ENCODE measurements around the gene HBA2.
"Not testable (repeated sequence)": the region's sequence is repeated elsewhere in the genome, so short reads cannot be mapped to it uniquely, and the experiment has no call there.

HBA2 gene

GRCh38 chr16:143047-143446 lies 29.6 kb upstream of the HBA2 start:
- Histone ChIP-seq H3K9ac (ENCODE audit: low read depth in 1 of 2, low read length in 2 of 2) (no peak overlapping the region), H3K27me3 (ENCODE audit: control insufficient read depth in 2 of 2, insufficient read depth in 2 of 2, low read length in 2 of 2) (no peaks in the 10 kb centered on the region), H3K36me3 (ENCODE audit: control insufficient read depth in 2 of 2, insufficient read depth in 2 of 2, low read length in 2 of 2) (no peaks in the 10 kb centered on the region), H3K4me3 (ENCODE audit: low read length in 2 of 2) (no peak overlapping the region), H3K4me1 (ENCODE audit: control insufficient read depth in 2 of 2, insufficient read depth in 2 of 2, low read length in 2 of 2) (no peaks in the 10 kb centered on the region), H3K27ac (ENCODE audit: low read depth in 2 of 2, low read length in 2 of 2) (no peak overlapping the region), H3K9me3 (ENCODE audit: control insufficient read depth in 2 of 2, low read length in 2 of 2) (no peaks in the 10 kb centered on the region)

- Histone ChIP-seq H3K36me3 (ENCODE audit: control insufficient read depth in 2 of 2, insufficient read depth in 2 of 2, low read length in 2 of 2) (no peaks in the 10 kb centered on the region), H3K27me3 (ENCODE audit: control insufficient read depth in 2 of 2, insufficient read depth in 2 of 2, low read length in 2 of 2) (no peaks in the 10 kb centered on the region), H3K4me3 (ENCODE audit: low read length in 2 of 2) (no peak overlapping the region), H3K4me1 (ENCODE audit: control insufficient read depth in 2 of 2, insufficient read depth in 2 of 2, low read length in 2 of 2) (no peaks in the 10 kb centered on the region), H3K27ac (ENCODE audit: low read depth in 2 of 2, low read length in 2 of 2) (no peak overlapping the region), H3K9ac (ENCODE audit: low read depth in 1 of 2, low read length in 2 of 2) (no peak overlapping the region), H3K9me3 (ENCODE audit: control insufficient read depth in 2 of 2, low read length in 2 of 2) (no peaks in the 10 kb centered on the region)
Observed at GRCh38 chr16:143456-143855, 29.2 kb upstream of the HBA2 start.

GRCh38 chr16:144797-145252 lies 27.9 kb upstream of the HBA2 start:
- Histone ChIP-seq H3K9me3 (ENCODE audit: control insufficient read depth in 2 of 2, low read length in 2 of 2) (no peaks in the 10 kb centered on the region), H3K4me3 (ENCODE audit: low read length in 2 of 2) (no peak overlapping the region), H3K36me3 (ENCODE audit: control insufficient read depth in 2 of 2, insufficient read depth in 2 of 2, low read length in 2 of 2) (no peaks in the 10 kb centered on the region), H3K27ac (ENCODE audit: low read depth in 2 of 2, low read length in 2 of 2) (no peak overlapping the region), H3K4me1 (ENCODE audit: control insufficient read depth in 2 of 2, insufficient read depth in 2 of 2, low read length in 2 of 2) (no peaks in the 10 kb centered on the region), H3K27me3 (ENCODE audit: control insufficient read depth in 2 of 2, insufficient read depth in 2 of 2, low read length in 2 of 2) (peaks cover 0 to 5% of the 10 kb centered on the region in 2 donors), H3K9ac (ENCODE audit: low read depth in 1 of 2, low read length in 2 of 2) (no peak overlapping the region)

- Histone ChIP-seq H3K27ac (ENCODE audit: low read depth in 2 of 2, low read length in 2 of 2) (no peak overlapping the region), H3K4me3 (ENCODE audit: low read length in 2 of 2) (no peak overlapping the region), H3K27me3 (ENCODE audit: control insufficient read depth in 2 of 2, insufficient read depth in 2 of 2, low read length in 2 of 2) (peaks cover 0 to 5% of the 10 kb centered on the region in 2 donors), H3K36me3 (ENCODE audit: control insufficient read depth in 2 of 2, insufficient read depth in 2 of 2, low read length in 2 of 2) (no peaks in the 10 kb centered on the region), H3K4me1 (ENCODE audit: control insufficient read depth in 2 of 2, insufficient read depth in 2 of 2, low read length in 2 of 2) (no peaks in the 10 kb centered on the region), H3K9me3 (ENCODE audit: control insufficient read depth in 2 of 2, low read length in 2 of 2) (no peaks in the 10 kb centered on the region), H3K9ac (ENCODE audit: low read depth in 1 of 2, low read length in 2 of 2) (no peak overlapping the region)
Observed at GRCh38 chr16:146646-147045, 26.0 kb upstream of the HBA2 start.

- H3K9ac ChIP-seq (ENCODE audit: low read depth in 1 of 2, low read length in 2 of 2), result no peak overlapping the region
- no peaks in the 10 kb centered on the region for H3K9me3 ChIP-seq (ENCODE audit: control insufficient read depth in 2 of 2, low read length in 2 of 2)
- no peaks in the 10 kb centered on the region for H3K36me3 ChIP-seq (ENCODE audit: control insufficient read depth in 2 of 2, insufficient read depth in 2 of 2, low read length in 2 of 2)
- no peak overlapping the region for H3K27ac ChIP-seq (ENCODE audit: low read depth in 2 of 2, low read length in 2 of 2)
- no peaks in the 10 kb centered on the region for H3K4me1 ChIP-seq (ENCODE audit: control insufficient read depth in 2 of 2, insufficient read depth in 2 of 2, low read length in 2 of 2)
- H3K27me3 ChIP-seq (ENCODE audit: control insufficient read depth in 2 of 2, insufficient read depth in 2 of 2, low read length in 2 of 2), result peaks cover 0 to 10% of the 10 kb centered on the region in 2 donors
- no peak overlapping the region for H3K4me3 ChIP-seq (ENCODE audit: low read length in 2 of 2)
Observed at GRCh38 chr16:149024-149660, 23.5 kb upstream of the HBA2 start.

GRCh38 chr16:152141-153128 lies 20.2 kb upstream of the HBA2 start, which contains the start of gene HBZ:
Gene HBZ, plus strand, starts transcription at chr16:152644. Its CDS starts 266 bp downstream, at chr16:152910.
- H3K4me1 ChIP-seq (ENCODE audit: control insufficient read depth in 2 of 2, insufficient read depth in 2 of 2, low read length in 2 of 2), result peaks cover 2 to 3% of the 10 kb centered on the region in 2 donors
- H3K27me3 ChIP-seq (ENCODE audit: control insufficient read depth in 2 of 2, insufficient read depth in 2 of 2, low read length in 2 of 2), result peaks cover 12 to 14% of the 10 kb centered on the region in 2 donors
- no peak within 1 kb of the TSS for H3K9ac ChIP-seq (ENCODE audit: low read depth in 1 of 2, low read length in 2 of 2)
- no peaks in the 10 kb centered on the region for H3K36me3 ChIP-seq (ENCODE audit: control insufficient read depth in 2 of 2, insufficient read depth in 2 of 2, low read length in 2 of 2)
- H3K4me3 ChIP-seq (ENCODE audit: low read length in 2 of 2), result no peak within 1 kb of the TSS
- no peak within 1 kb of the TSS for H3K27ac ChIP-seq (ENCODE audit: low read depth in 2 of 2, low read length in 2 of 2)
- no peaks in the 10 kb centered on the region for H3K9me3 ChIP-seq (ENCODE audit: control insufficient read depth in 2 of 2, low read length in 2 of 2)

GRCh38 chr16:153129-153521 lies 19.6 kb upstream of the HBA2 start:
- H3K9ac ChIP-seq (ENCODE audit: low read depth in 1 of 2, low read length in 2 of 2); H3K4me3 ChIP-seq (ENCODE audit: low read length in 2 of 2); H3K9me3 ChIP-seq (ENCODE audit: control insufficient read depth in 2 of 2, low read length in 2 of 2); H3K36me3 ChIP-seq (ENCODE audit: control insufficient read depth in 2 of 2, insufficient read depth in 2 of 2, low read length in 2 of 2); H3K27ac ChIP-seq (ENCODE audit: low read depth in 2 of 2, low read length in 2 of 2); H3K4me1 ChIP-seq (ENCODE audit: control insufficient read depth in 2 of 2, insufficient read depth in 2 of 2, low read length in 2 of 2): not testable (repeated sequence)
- H3K27me3 ChIP-seq (ENCODE audit: control insufficient read depth in 2 of 2, insufficient read depth in 2 of 2, low read length in 2 of 2), result peaks cover 12 to 14% of the 10 kb centered on the region in 2 donors

- H3K9ac ChIP-seq (ENCODE audit: low read depth in 1 of 2, low read length in 2 of 2); H3K36me3 ChIP-seq (ENCODE audit: control insufficient read depth in 2 of 2, insufficient read depth in 2 of 2, low read length in 2 of 2); H3K27ac ChIP-seq (ENCODE audit: low read depth in 2 of 2, low read length in 2 of 2); H3K9me3 ChIP-seq (ENCODE audit: control insufficient read depth in 2 of 2, low read length in 2 of 2); H3K4me3 ChIP-seq (ENCODE audit: low read length in 2 of 2); H3K4me1 ChIP-seq (ENCODE audit: control insufficient read depth in 2 of 2, insufficient read depth in 2 of 2, low read length in 2 of 2): not testable (repeated sequence)
- peaks cover 12 to 14% of the 10 kb centered on the region in 2 donors for H3K27me3 ChIP-seq (ENCODE audit: control insufficient read depth in 2 of 2, insufficient read depth in 2 of 2, low read length in 2 of 2)
Observed at GRCh38 chr16:153550-154216, 19.0 kb upstream of the HBA2 start.

GRCh38 chr16:154217-155030 lies 18.3 kb upstream of the HBA2 start:
- Histone ChIP-seq H3K9ac (ENCODE audit: low read depth in 1 of 2, low read length in 2 of 2) (peak overlapping the region in 1 of 2 donors; percentile 1), H3K36me3 (ENCODE audit: control insufficient read depth in 2 of 2, insufficient read depth in 2 of 2, low read length in 2 of 2) (no peaks in the 10 kb centered on the region), H3K9me3 (ENCODE audit: control insufficient read depth in 2 of 2, low read length in 2 of 2) (no peaks in the 10 kb centered on the region), H3K4me1 (ENCODE audit: control insufficient read depth in 2 of 2, insufficient read depth in 2 of 2, low read length in 2 of 2) (peaks cover 2 to 3% of the 10 kb centered on the region in 2 donors), H3K27me3 (ENCODE audit: control insufficient read depth in 2 of 2, insufficient read depth in 2 of 2, low read length in 2 of 2) (peaks cover 12 to 13% of the 10 kb centered on the region in 2 donors), H3K4me3 (ENCODE audit: low read length in 2 of 2) (peak overlapping the region; percentile 2 to 48), H3K27ac (ENCODE audit: low read depth in 2 of 2, low read length in 2 of 2) (no peak overlapping the region)

All from mucosa of rectum (tissue), 2 donors.